Neural crest cell (in vitro differentiated cells): ENCODE measurements around the gene SAMD10. TPM values are rescaled to one million over a fixed set of nuclear protein-coding genes. Genes with fewer than 3 reads are reported as not detected.

ENCODE experiments used
- DNase-seq: peaks from one replicate; pipeline ENCODE4 v3.0.0; 2021; ENCODE audit warnings: low read depth, mixed read lengths, low spot score
- H3K27ac Mint-ChIP-seq: one replicate; pipeline ENCODE4 v1.8.0; 2021; ENCODE audit warnings: mild to moderate bottlenecking, mixed read lengths; ENCODE audit not compliant: unreplicated experiment
- H3K27me3 Mint-ChIP-seq: 2 replicates; pipeline ENCODE4 v1.8.0; 2021; ENCODE audit warnings: low read depth, mild to moderate bottlenecking, mixed read lengths
- H3K36me3 Mint-ChIP-seq: 2 replicates; pipeline ENCODE4 v1.8.0; 2021; ENCODE audit warnings: low read depth, mild to moderate bottlenecking, mixed read lengths
- H3K4me1 Mint-ChIP-seq: 2 replicates; pipeline ENCODE4 v1.8.0; 2021; ENCODE audit warnings: mixed read lengths
- H3K4me3 Mint-ChIP-seq: one replicate; pipeline ENCODE4 v1.8.0; 2021; ENCODE audit warnings: mild to moderate bottlenecking, mixed read lengths
- H3K9me3 Mint-ChIP-seq: 2 replicates; pipeline ENCODE4 v1.8.0; 2021; ENCODE audit warnings: mixed read lengths
- CTCF ChIP-seq: fragments of 200-600 bp; sonication (generic); conservative IDR thresholded peaks from 2 replicates; pipeline ENCODE4 v1.5.0; 2021; ENCODE audit warnings: antibody characterized with exemption, mild to moderate bottlenecking
- total RNA-seq: library from RNA; stranded (reverse); gene quantifications from 2 replicates; pipeline ENCODE4 v1.2.1, GENCODE V29; 2021

SAMD10 gene
- total RNA-seq, 1 donor from 2014 or later: 8.0 TPM

DNA sequence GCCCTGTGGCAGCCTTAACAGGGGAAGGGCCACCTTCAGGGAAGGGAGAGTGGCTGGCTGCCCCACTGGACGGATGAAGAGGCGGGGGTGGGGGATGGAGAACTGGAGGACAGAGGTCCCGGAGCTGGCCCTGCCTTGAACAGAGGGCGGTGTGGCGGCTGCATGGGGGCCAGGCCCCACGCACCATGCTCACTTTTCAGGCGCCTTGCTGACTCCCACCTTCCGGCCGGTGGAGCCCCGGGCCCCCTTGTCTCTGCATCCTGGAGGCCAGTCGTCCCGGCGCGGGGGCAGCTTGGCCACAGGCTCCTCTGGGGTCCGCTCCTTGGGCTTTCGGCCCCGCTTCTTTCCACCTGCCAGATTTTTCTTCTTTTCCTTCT lies 19.8 kb downstream of the SAMD10 start:
- Mint-ChIP-seq H3K4me3 (peak overlapping the region; percentile 49), H3K4me1 (peaks cover 4% of the 10 kb centered on the region), H3K36me3 (no peaks in the 10 kb centered on the region), H3K27me3 (no peaks in the 10 kb centered on the region), H3K9me3 (no peaks in the 10 kb centered on the region), H3K27ac (no peak overlapping the region)
- TF ChIP-seq CTCF: no peak
- no peak for DNase-seq

- no peaks in the 10 kb centered on the region for H3K27me3 Mint-ChIP-seq
- H3K4me1 Mint-ChIP-seq: peaks cover 10% of the 10 kb centered on the region
- H3K36me3 Mint-ChIP-seq: no peaks in the 10 kb centered on the region
- TF ChIP-seq CTCF: no peak
- no peak for DNase-seq
- no peak overlapping the region for H3K4me3 Mint-ChIP-seq
- H3K9me3 Mint-ChIP-seq: no peaks in the 10 kb centered on the region
- no peak overlapping the region for H3K27ac Mint-ChIP-seq
Observed at GRCh38 chr20:63958964-63959698, 20.3 kb downstream of the SAMD10 start.

DNA sequence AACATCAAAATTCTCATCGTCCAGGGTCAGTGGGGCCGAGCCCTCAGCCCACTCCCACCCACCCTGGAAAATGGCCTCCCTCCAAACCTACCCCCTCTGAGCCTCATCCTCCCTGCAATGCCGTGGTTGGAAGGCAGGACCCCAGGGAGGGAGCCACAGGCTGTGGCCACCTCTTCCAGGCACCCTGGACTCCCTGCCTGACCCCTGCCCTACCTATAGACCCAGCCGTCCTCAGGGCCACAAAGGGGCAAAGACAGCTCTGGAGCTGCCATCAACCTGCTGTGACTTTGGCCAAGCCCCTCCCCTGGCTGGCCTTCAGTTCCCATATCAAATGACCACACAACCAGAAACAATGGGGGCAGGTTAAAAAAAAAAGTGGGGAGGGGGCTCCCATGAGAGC lies 21.0 kb downstream of the SAMD10 start:
- Mint-ChIP-seq H3K4me3 (peak overlapping the region; percentile 73), H3K27me3 (no peaks in the 10 kb centered on the region), H3K9me3 (no peaks in the 10 kb centered on the region), H3K4me1 (peaks cover 17% of the 10 kb centered on the region), H3K27ac (no peak overlapping the region), H3K36me3 (no peaks in the 10 kb centered on the region)
- DNase-seq: no peak
- TF ChIP-seq CTCF: no peak

GRCh38 chr20:63957690-63958441 lies 21.6 kb downstream of the SAMD10 start:
- peaks cover 17% of the 10 kb centered on the region for H3K4me1 Mint-ChIP-seq
- H3K4me3 Mint-ChIP-seq: peak overlapping the region; percentile 84
- H3K9me3 Mint-ChIP-seq: no peaks in the 10 kb centered on the region
- no peaks in the 10 kb centered on the region for H3K27me3 Mint-ChIP-seq
- no peak for TF ChIP-seq CTCF
- H3K36me3 Mint-ChIP-seq: no peaks in the 10 kb centered on the region
- DNase-seq: no peak
- H3K27ac Mint-ChIP-seq: no peak overlapping the region

- H3K36me3 Mint-ChIP-seq: no peaks in the 10 kb centered on the region
- no peaks in the 10 kb centered on the region for H3K9me3 Mint-ChIP-seq
- TF ChIP-seq CTCF: no peak
- H3K27me3 Mint-ChIP-seq: no peaks in the 10 kb centered on the region
- DNase-seq: peak; percentile 45
- H3K27ac Mint-ChIP-seq: no peak overlapping the region
- peak overlapping the region; percentile 84 for H3K4me3 Mint-ChIP-seq
- peaks cover 17% of the 10 kb centered on the region for H3K4me1 Mint-ChIP-seq
Observed at GRCh38 chr20:63957004-63957689, 22.3 kb downstream of the SAMD10 start.
